T-helper 1 cell treated with Interleukin-12 subunit alpha and Interleukin-12 subunit beta and Interleukin-4 antibody, amounts not matched to agents 30 μg/mL and 1 μg/mL, for 36 hours (primary cell): ENCODE data around the gene KIF16B.

Source experiments
- H3K27ac Mint-ChIP-seq: one replicate; pipeline ENCODE4 v1.8.0; 2021; ENCODE audit warnings: mild to moderate bottlenecking, mixed read lengths
- H3K27me3 Mint-ChIP-seq: one replicate; pipeline ENCODE4 v1.8.0; 2021; ENCODE audit warnings: low read depth, mixed read lengths
- H3K36me3 Mint-ChIP-seq: one replicate; pipeline ENCODE4 v1.8.0; 2021; ENCODE audit warnings: low read depth, mixed read lengths
- H3K4me1 Mint-ChIP-seq: one replicate; pipeline ENCODE4 v1.8.0; 2021; ENCODE audit warnings: low read depth, mixed read lengths
- H3K4me3 Mint-ChIP-seq: one replicate; pipeline ENCODE4 v1.8.0; 2021; ENCODE audit warnings: mild to moderate bottlenecking, moderate library complexity, mixed read lengths
- H3K9me3 Mint-ChIP-seq: one replicate; pipeline ENCODE4 v1.8.0; 2021; ENCODE audit warnings: mixed read lengths

KIF16B gene

DNA sequence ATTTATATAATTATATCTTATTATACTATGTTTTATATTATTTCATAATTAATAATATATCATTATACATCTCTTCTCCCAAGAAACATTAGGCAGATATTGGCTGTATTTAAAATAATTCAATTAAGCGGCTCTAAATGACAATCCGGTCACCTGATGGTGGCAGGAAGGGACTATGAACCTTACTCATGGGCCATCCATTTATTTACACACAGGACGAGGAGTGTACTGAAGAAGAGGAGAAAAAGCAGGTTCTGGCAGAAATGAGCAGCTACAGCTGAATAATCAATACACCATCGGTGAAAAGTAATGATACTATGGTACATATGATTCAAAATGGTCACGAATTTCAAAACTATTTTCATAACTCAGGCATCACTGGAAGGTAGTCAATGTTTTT, 277.7 kb downstream of the KIF16B start:
- no peaks in the 10 kb centered on the region for H3K36me3 Mint-ChIP-seq
- H3K9me3 Mint-ChIP-seq: no peaks in the 10 kb centered on the region
- H3K4me3 Mint-ChIP-seq: no peak overlapping the region
- H3K4me1 Mint-ChIP-seq: no peaks in the 10 kb centered on the region
- no peaks in the 10 kb centered on the region for H3K27me3 Mint-ChIP-seq
- H3K27ac Mint-ChIP-seq: no peak overlapping the region

DNA sequence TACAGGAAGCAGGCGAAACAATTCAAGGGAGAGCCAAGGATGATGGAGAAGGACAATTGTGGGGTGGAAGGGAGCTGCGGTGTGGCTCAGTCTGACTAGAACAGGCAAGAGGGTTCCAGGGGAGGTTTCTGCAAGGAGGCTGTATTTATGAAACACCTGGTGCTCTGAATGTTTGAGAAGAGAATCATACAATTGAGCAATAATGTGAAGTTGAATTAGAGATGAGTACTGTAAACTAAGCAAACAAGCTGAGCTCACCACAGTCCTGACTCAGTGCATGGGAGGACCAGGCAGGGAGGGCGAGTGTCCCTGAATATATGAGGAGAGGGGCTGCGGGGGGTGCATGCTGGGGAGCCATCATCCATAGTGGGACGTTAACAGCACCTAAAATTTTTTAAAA, 279.7 kb downstream of the KIF16B start:
- Mint-ChIP-seq H3K4me1 (no peaks in the 10 kb centered on the region), H3K9me3 (peaks cover 3% of the 10 kb centered on the region), H3K27me3 (no peaks in the 10 kb centered on the region), H3K27ac (no peak overlapping the region), H3K36me3 (no peaks in the 10 kb centered on the region), H3K4me3 (no peak overlapping the region)

- H3K36me3 Mint-ChIP-seq: no peaks in the 10 kb centered on the region
- no peak overlapping the region for H3K4me3 Mint-ChIP-seq
- no peaks in the 10 kb centered on the region for H3K4me1 Mint-ChIP-seq
- H3K27me3 Mint-ChIP-seq: no peaks in the 10 kb centered on the region
- no peak overlapping the region for H3K27ac Mint-ChIP-seq
- H3K9me3 Mint-ChIP-seq: peaks cover 3% of the 10 kb centered on the region
These were observed 280.9 kb downstream of the KIF16B start for GRCh38 chr20:16292226-16292880.

- no peaks in the 10 kb centered on the region for H3K4me1 Mint-ChIP-seq
These were observed 282.9 kb downstream of the KIF16B start for GRCh38 chr20:16290358-16290757.

GRCh38 chr20:16287776-16288175, 285.5 kb downstream of the KIF16B start:
- H3K4me3 Mint-ChIP-seq: no peak overlapping the region
- no peak overlapping the region for H3K27ac Mint-ChIP-seq
- H3K27me3 Mint-ChIP-seq: no peaks in the 10 kb centered on the region
- H3K4me1 Mint-ChIP-seq: no peaks in the 10 kb centered on the region
- H3K9me3 Mint-ChIP-seq: peaks cover 6% of the 10 kb centered on the region
- no peaks in the 10 kb centered on the region for H3K36me3 Mint-ChIP-seq

More at GRCh38 chr20:16290358-16290757, 282.9 kb downstream of the KIF16B start:
- Mint-ChIP-seq H3K36me3 (no peaks in the 10 kb centered on the region), H3K9me3 (peaks cover 3% of the 10 kb centered on the region), H3K27ac (no peak overlapping the region), H3K27me3 (no peaks in the 10 kb centered on the region), H3K4me3 (no peak overlapping the region)

DNA sequence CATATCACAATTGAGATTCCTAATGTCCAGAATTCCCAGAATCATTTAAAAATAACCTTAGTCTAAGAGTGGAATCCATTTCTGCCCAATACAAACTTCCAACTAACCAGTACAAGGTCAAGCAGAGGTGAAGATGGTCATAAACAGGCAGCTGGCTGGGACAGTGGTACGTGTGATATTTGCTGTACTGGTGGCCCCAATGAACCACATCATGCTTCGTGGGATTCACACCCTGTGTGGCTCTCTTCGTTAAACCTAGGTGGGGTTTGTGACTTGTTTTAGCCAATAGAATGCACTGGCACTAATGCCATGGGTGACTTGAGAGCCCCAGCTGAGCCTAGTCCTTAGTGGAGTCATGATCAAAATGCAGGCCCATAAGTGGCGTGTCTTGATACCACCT, 286.6 kb downstream of the KIF16B start:
- Mint-ChIP-seq H3K4me3 (no peak overlapping the region), H3K36me3 (no peaks in the 10 kb centered on the region), H3K27me3 (no peaks in the 10 kb centered on the region), H3K27ac (no peak overlapping the region), H3K9me3 (peaks cover 6% of the 10 kb centered on the region), H3K4me1 (no peaks in the 10 kb centered on the region)

DNA sequence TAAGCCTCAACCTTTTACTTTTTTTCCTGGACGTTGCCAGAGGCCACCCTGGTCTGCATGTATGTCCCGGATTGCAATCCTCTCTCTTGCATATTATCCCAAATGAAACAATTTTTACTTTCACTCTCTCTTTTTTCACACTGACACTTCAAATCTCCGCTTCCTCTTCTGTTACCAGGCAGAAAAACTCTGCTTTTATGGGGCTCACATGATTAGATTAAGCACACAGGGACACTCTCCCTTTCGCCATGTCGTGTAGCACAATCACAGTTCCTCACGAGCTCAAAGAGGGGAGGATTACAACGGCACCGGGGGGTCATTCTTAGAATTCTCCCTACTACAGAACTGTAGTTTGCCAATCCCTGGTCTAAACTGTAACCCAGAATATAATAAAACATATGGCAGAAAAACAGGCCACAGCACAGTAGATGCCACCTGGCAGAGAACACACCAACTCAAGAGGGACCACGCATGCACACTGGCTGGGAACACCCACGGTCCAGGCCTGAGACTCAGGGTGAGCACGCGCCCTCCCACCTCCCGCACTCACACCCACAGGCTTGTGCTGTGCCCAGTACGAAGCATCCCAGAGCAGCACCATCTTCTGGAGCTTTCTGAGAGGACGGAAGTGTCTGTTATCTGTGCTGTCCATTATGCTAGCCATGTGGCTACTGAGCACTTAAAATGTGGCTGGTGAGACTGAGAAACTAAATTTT, 288.7 kb downstream of the KIF16B start:
- Mint-ChIP-seq H3K36me3 (no peaks in the 10 kb centered on the region), H3K4me1 (no peaks in the 10 kb centered on the region), H3K27me3 (no peaks in the 10 kb centered on the region), H3K9me3 (peaks cover 3% of the 10 kb centered on the region), H3K4me3 (no peak overlapping the region), H3K27ac (no peak overlapping the region)

DNA sequence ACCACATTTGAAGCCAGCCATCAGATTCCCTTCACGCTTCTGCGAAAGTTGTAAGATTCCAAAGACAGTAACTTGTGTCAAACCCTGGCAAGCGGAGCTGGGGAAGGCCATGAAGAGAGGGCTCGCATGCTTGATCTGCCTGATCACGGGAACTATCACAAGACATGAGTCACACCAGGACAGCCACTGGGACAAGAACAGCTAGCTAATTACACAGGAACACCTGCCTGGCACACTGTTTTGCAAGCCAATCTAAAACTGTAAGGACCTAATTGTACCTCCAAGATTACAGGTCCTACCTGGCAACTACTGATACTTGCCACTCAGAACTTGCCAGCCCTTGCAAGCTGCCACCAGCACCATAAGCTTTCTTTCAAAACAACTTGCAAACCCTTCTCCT, 289.3 kb downstream of the KIF16B start:
- Mint-ChIP-seq H3K4me1 (no peaks in the 10 kb centered on the region), H3K36me3 (no peaks in the 10 kb centered on the region), H3K9me3 (peaks cover 3% of the 10 kb centered on the region), H3K4me3 (no peak overlapping the region), H3K27me3 (no peaks in the 10 kb centered on the region), H3K27ac (no peak overlapping the region)

DNA sequence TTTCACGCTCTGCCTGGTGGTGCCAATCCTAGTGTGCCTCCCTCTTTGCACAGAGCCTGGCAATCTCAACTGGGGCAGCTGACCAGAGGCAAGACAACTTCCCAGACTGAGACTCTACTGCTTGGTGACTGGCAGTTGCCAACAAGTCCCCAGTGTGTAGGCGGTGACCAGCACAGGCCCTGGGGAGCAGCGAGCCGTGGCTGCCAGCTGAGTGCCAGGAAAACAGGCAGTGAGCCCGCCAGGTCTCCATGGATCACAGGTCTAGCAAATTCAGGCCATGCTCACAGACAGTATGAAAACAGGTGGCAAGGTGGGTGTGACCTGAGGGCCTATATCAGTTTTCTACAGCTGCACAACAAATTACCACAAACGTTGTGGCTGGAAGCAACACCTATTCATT, 289.9 kb downstream of the KIF16B start:
- H3K4me3 Mint-ChIP-seq: no peak overlapping the region
- H3K36me3 Mint-ChIP-seq: no peaks in the 10 kb centered on the region
- H3K27ac Mint-ChIP-seq: no peak overlapping the region
- no peaks in the 10 kb centered on the region for H3K27me3 Mint-ChIP-seq
- H3K4me1 Mint-ChIP-seq: no peaks in the 10 kb centered on the region
- H3K9me3 Mint-ChIP-seq: peaks cover 3% of the 10 kb centered on the region

GRCh38 chr20:16280219-16280618, 293.0 kb downstream of the KIF16B start:
- Mint-ChIP-seq H3K9me3 (peaks cover 3% of the 10 kb centered on the region), H3K27me3 (no peaks in the 10 kb centered on the region), H3K27ac (no peak overlapping the region), H3K36me3 (no peaks in the 10 kb centered on the region), H3K4me3 (no peak overlapping the region), H3K4me1 (no peaks in the 10 kb centered on the region)

- Mint-ChIP-seq H3K36me3 (no peaks in the 10 kb centered on the region), H3K27ac (no peak overlapping the region), H3K9me3 (peaks cover under 1% of the 10 kb centered on the region), H3K4me1 (no peaks in the 10 kb centered on the region), H3K4me3 (no peak overlapping the region), H3K27me3 (no peaks in the 10 kb centered on the region)
These were observed 293.9 kb downstream of the KIF16B start for GRCh38 chr20:16279320-16279719.

- Mint-ChIP-seq H3K4me1 (no peaks in the 10 kb centered on the region), H3K4me3 (no peak overlapping the region), H3K36me3 (no peaks in the 10 kb centered on the region), H3K27ac (no peak overlapping the region), H3K27me3 (no peaks in the 10 kb centered on the region), H3K9me3 (no peaks in the 10 kb centered on the region)
These were observed 299.3 kb downstream of the KIF16B start for GRCh38 chr20:16273812-16274555.

DNA sequence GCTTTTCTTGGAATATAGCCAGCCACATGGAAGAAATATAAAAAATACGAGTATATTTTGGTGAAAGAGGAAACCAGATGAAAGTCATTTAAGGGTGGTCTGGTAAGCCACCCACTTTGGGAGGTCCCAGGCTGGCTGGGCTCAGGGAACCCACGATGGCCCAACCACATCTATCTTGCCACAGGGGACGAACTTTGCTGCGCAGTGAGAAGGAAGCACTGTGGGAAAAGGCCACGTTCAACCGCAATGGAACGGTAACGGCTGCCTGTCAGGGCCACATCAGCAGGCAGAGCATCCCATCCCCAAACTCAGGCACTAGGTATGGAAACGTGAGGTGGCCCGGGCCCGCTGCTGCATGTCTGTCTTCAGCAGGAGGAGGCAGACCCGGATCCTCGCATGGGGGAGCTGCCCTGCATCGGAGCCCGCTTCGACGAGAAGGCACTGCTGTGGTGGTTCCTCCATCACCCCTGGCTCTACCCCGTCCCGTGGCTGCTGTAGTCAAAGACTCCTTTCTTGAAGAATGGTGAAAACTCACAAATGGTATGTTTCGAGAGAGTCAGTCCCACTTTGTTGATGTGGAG, 300.4 kb downstream of the KIF16B start:
- Mint-ChIP-seq H3K36me3 (no peaks in the 10 kb centered on the region), H3K4me1 (no peaks in the 10 kb centered on the region), H3K4me3 (no peak overlapping the region), H3K27me3 (no peaks in the 10 kb centered on the region), H3K27ac (no peak overlapping the region), H3K9me3 (peaks cover under 1% of the 10 kb centered on the region)

DNA sequence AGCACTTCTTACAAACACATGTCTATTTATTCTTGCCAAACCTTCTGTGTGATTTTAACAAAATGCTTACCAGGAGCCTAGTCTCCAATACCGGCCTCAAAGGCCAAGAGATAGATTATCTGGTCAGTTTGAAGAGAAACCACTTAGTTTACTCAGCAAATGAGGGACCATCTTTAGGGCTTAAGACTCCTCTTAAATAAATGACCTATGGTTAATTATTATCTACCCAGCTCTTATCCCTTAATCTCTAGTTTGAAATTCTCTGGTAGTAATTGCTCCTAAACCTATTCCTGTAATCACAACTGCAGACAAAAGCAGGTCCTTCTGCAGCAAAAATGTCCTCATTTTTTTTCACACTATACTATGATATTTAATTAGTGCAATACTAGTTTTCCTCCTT, 301.8 kb downstream of the KIF16B start:
- peaks cover 14% of the 10 kb centered on the region for H3K9me3 Mint-ChIP-seq
- H3K36me3 Mint-ChIP-seq: no peaks in the 10 kb centered on the region
- H3K4me1 Mint-ChIP-seq: no peaks in the 10 kb centered on the region
- H3K4me3 Mint-ChIP-seq: no peak overlapping the region
- no peaks in the 10 kb centered on the region for H3K27me3 Mint-ChIP-seq
- H3K27ac Mint-ChIP-seq: no peak overlapping the region

DNA sequence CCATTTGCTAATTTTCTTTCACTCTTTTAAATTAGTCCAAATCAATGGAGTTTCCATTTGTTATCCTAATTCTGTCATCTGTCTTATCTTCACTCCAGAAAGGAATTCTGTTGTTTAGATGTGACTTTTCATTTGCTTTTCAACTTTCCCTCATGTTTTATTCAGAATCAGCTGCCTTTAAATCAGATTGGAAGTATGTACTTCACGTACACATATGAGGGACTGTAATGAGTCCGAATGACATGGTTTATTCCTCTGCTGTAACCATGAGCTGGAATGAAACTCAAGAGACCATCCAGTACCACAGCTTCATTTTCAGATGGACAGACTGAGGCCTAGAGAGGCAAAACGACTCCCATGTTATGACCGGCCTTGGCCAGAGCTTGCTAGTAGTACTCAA, 302.3 kb downstream of the KIF16B start:
- Mint-ChIP-seq H3K4me3 (no peak overlapping the region), H3K36me3 (no peaks in the 10 kb centered on the region), H3K27ac (no peak overlapping the region), H3K4me1 (no peaks in the 10 kb centered on the region), H3K9me3 (peaks cover 17% of the 10 kb centered on the region), H3K27me3 (no peaks in the 10 kb centered on the region)
